HepG2 (cell line): ENCODE measurements around the gene DLL1. TPM values are rescaled to one million over a fixed set of nuclear protein-coding genes. Genes with fewer than 3 reads are reported as not detected.

ENCODE experiments used
- ATAC-seq: fragments of 200-7000 bp; cut with Tn5 transposase; 3 replicates; pipeline ENCODE4 v1.9.1; 2020; ENCODE audit warnings: mild to moderate bottlenecking, moderate library complexity
- BruUV-seq: library from RNA; stranded (reverse); fragments of 400-500 nt; replicated peaks from 2 replicates; lab custom pipeline; 2021; lab: Mats Ljungman, UMichigan
- CTCF ChIA-PET: fragments of 300-600 bp; formaldehyde crosslinking; extraction: SDS; loops from one replicate; lab custom pipeline; 2021; ENCODE audit warnings: low total read pairs, inconsistent platforms, low intra/inter-chr PET ratio; lab: Yijun Ruan, JAX
- POLR2A ChIA-PET: fragments of 350-600 bp; sonication (Branson Sonifier 250); formaldehyde crosslinking; loops from one replicate; lab custom pipeline; 2020; ENCODE audit warnings: antibody characterized with exemption, inconsistent platforms; lab: Yijun Ruan, JAX
- DNase-seq: peaks from one replicate; pipeline ENCODE4 v3.0.0-alpha.2; 2015; ENCODE audit warnings: low spot score
- FAIRE-seq: peaks from 3 replicates; lab custom pipeline; 2011; peaks lifted over from hg19 to GRCh38; lab: Jason Lieb, UNC
- H2AFZ ChIP-seq: one replicate; pipeline ENCODE4 v1.6.1; 2011; ENCODE audit warnings: low read length, inconsistent platforms
- H3K27ac ChIP-seq: fragments of 300-600 bp; 3 replicates; pipeline ENCODE4 v1.8.0; 2011; ENCODE audit warnings: mixed run types, mild to moderate bottlenecking, mixed read lengths, low read length, inconsistent platforms; ENCODE audit not compliant: insufficient read depth; ENCODE audit errors: extremely low read length
- H3K27me3 ChIP-seq, 2 experiments: fragments of 200-600 bp in 1 of 2; 2 replicates in 1 of 2; 3 replicates in 1 of 2; pipeline versions ENCODE4 v1.6.0 to v1.8.0; 2011; ENCODE audit warnings: low read length in 2 of 2, mild to moderate bottlenecking in 2 of 2, moderate library complexity in 2 of 2, inconsistent platforms in 1 of 2; ENCODE audit not compliant: insufficient read depth in 2 of 2, control insufficient read depth in 1 of 2
- H3K36me3 ChIP-seq, 2 experiments: fragments of 200-600 bp in 1 of 2; replicated peaks in 1 of 2; 2 replicates in 1 of 2; 3 replicates in 1 of 2; pipeline versions ENCODE4 v1.5.1 to v1.8.0; 2011; ENCODE audit warnings: low read length in 2 of 2, inconsistent platforms in 1 of 2; ENCODE audit not compliant: insufficient read depth in 2 of 2, control insufficient read depth in 1 of 2
- H3K4me1 ChIP-seq: 2 replicates; pipeline ENCODE4 v1.5.1; 2012; ENCODE audit warnings: low read length, inconsistent platforms; ENCODE audit not compliant: insufficient read depth
- H3K4me2 ChIP-seq: 2 replicates; pipeline ENCODE4 v1.6.0; 2011; ENCODE audit warnings: low read depth, low read length, inconsistent platforms
- H3K4me3 ChIP-seq, 3 experiments: fragments of 200-600 bp in 1 of 3; sonication (generic), shearing (Covaris generic) in 1 of 3; replicated peaks in 1 of 3; 2 replicates each; pipeline ENCODE4 v1.5.1; 2011 to 2016; ENCODE audit warnings: low read length in 3 of 3, inconsistent platforms in 2 of 3, low read depth in 2 of 3, mild to moderate bottlenecking in 2 of 3, control low read depth in 1 of 3, mixed read lengths in 1 of 3; ENCODE audit not compliant: insufficient read depth in 1 of 3
- H3K79me2 ChIP-seq: one replicate; pipeline ENCODE4 v1.6.1; 2011; ENCODE audit warnings: low read length, inconsistent platforms; ENCODE audit not compliant: insufficient read depth
- H3K9ac ChIP-seq: 2 replicates; pipeline ENCODE4 v1.6.0; 2011; ENCODE audit warnings: mild to moderate bottlenecking, low read depth, low read length, inconsistent platforms; ENCODE audit not compliant: insufficient read depth
- H3K9me3 ChIP-seq: 2 replicates; pipeline ENCODE4 v1.5.1; 2012; ENCODE audit warnings: mild to moderate bottlenecking, low read length
- H4K20me1 ChIP-seq: 2 replicates; pipeline ENCODE4 v1.6.0; 2011; ENCODE audit warnings: inconsistent platforms, mild to moderate bottlenecking, low read length, moderate library complexity; ENCODE audit not compliant: insufficient read depth
- ARID2 ChIP-seq: sonication (generic); formaldehyde crosslinking; IDR thresholded peaks from 2 replicates; pipeline ENCODE4 v1.8.1; 2022; ENCODE audit warnings: mild to moderate bottlenecking, missing genetic modification reagents, borderline replicate concordance
- CHD4 ChIP-seq: fragments of 200-600 bp; sonication (generic); IDR thresholded peaks from 2 replicates; pipeline ENCODE4 v1.7.0; 2017; ENCODE audit warnings: mild to moderate bottlenecking, low read length, borderline replicate concordance
- HDAC6 ChIP-seq: fragments of 200-600 bp; sonication (generic); IDR thresholded peaks from 2 replicates; pipeline ENCODE4 v1.7.0; 2017; ENCODE audit warnings: mild to moderate bottlenecking, antibody characterized with exemption, low read length, low read depth
- KLF16 ChIP-seq, 2 experiments: sonication (generic) in 1 of 2; formaldehyde crosslinking in 1 of 2; IDR thresholded peaks; 2 replicates each; pipeline versions ENCODE4 v1.6.1 to v1.8.0; 2016 to 2023; ENCODE audit warnings: missing genetic modification reagents in 2 of 2, missing compliant biosample characterization in 1 of 2
- TBX3 ChIP-seq: fragments of 450-650 bp; IDR thresholded peaks from 2 replicates; pipeline ENCODE4 v1.6.1; 2017; ENCODE audit warnings: antibody characterized with exemption, mild to moderate bottlenecking, inconsistent platforms, borderline replicate concordance
- XBP1 ChIP-seq: sonication (generic); formaldehyde crosslinking; IDR thresholded peaks from 2 replicates; pipeline ENCODE4 v1.5.0; 2020; ENCODE audit warnings: missing genetic modification reagents
- ZNF589 ChIP-seq: sonication (generic); formaldehyde crosslinking; conservative IDR thresholded peaks from 2 replicates; pipeline ENCODE4 v1.8.0; 2022; ENCODE audit warnings: mild to moderate bottlenecking, moderate library complexity, missing genetic modification reagents
- ZNF773 ChIP-seq: sonication (generic); formaldehyde crosslinking; IDR thresholded peaks from 2 replicates; pipeline ENCODE4 v1.4.0; 2020; ENCODE audit warnings: missing genetic modification reagents, borderline replicate concordance
- WGBS: methylation state at CpG from one replicate; pipeline ENCODE4 v1.1.6; 2017; ENCODE audit warnings: low lambda C conversion rate; 5-methylcytosine and 5-hydroxymethylcytosine counted together
- in situ Hi-C: cut with HindIII; loops from 2 replicates; pipeline ENCODE4 v1.10.0; 2017; ENCODE audit warnings: low pct_unique_long_range_greater_than_20kb; ENCODE audit not compliant: extremely low pct_ligation_motif_present
- intact Hi-C: fragments of 100-400 bp; cut with micrococcal nuclease; formaldehyde crosslinking; loops from one replicate; pipeline ENCODE4 v1.10.0; 2022; ENCODE audit not compliant: unreplicated experiment
- polyA plus RNA-seq, 8 experiments: library from polyadenylated mRNA; depleted of rRNA in 3 of 8; stranded (reverse) in 7 of 8; unstranded in 1 of 8; fragments of >200 nt; fragmentation: Illumina TruSeq in 4 of 8; extraction: Trizol in 4 of 8; gene quantifications; 2 replicates each; pipeline versions ENCODE4 v1.2.1 to v1.2.3, GENCODE V29; 2011 to 2016; ENCODE audit warnings: low read depth in 4 of 8, missing spikeins in 1 of 8, mixed read lengths in 1 of 8; ENCODE audit not compliant: insufficient read depth in 1 of 8
- total RNA-seq, 5 experiments: library from RNA; depleted of rRNA; stranded (reverse); fragments of >200 nt; fragmentation: Illumina TruSeq; extraction: Trizol; gene quantifications; 2 replicates each; pipeline ENCODE4 v1.2.3, GENCODE V29; 2016; ENCODE audit warnings: low read depth in 1 of 5
- TF ChIP-seq, protein P1 (sequence below): sonication (generic); formaldehyde crosslinking; IDR thresholded peaks from 2 replicates; pipeline ENCODE4 v1.5.0; 2020; ENCODE audit warnings: mild to moderate bottlenecking, missing genetic modification reagents

DLL1 gene
- total and polyA plus RNA-seq, 2 of the 13 experiments (the other 11 are each of a cell fraction or from before 2014, with no cell fraction given): not detected

DNA sequence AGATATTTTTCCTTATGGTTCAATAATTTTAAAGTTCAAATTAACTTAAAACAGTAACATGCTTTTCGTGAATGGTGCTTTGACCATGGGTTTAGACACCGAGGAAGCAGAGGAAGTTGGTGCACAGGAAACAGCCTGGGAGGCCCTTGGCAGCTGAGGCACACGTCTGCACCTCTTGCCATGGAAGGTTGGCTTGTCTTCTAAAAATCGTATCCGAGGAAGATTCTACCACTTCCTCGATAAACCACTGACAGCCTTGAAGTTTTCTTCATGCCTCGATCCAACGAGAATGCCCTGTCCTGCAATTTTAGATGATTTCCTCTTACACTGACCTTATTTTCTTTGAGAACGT lies 12.2 kb downstream of the DLL1 start:
- Histone ChIP-seq H3K79me2 (no peaks in the 10 kb centered on the region), H3K4me3 (no peak overlapping the region), H2AFZ (no peak overlapping the region), H3K36me3 (no peaks in the 10 kb centered on the region), H4K20me1 (no peaks in the 10 kb centered on the region), H3K9me3 (no peaks in the 10 kb centered on the region), H3K27ac (no peak overlapping the region), H3K4me1 (peaks cover 8% of the 10 kb centered on the region; the same call in 1 of the 2 replicates), H3K4me2 (no peak overlapping the region), H3K27me3 (peaks cover 16 to 82% of the 10 kb centered on the region in 2 experiments), H3K9ac (no peak overlapping the region)
- 6% methylated on average over 9 of the region's 9 CpGs for WGBS
- ChIA-PET CTCF (no interaction called here), POLR2A (no interaction called here)
- no TSS peak for BruUV-seq
- TF ChIP-seq KLF16 (CRISPR knock-in tag; IDR thresholded peaks at IDR 0.05) (no peak), CHD4 (no peak), TBX3 (no peak)
- DNase-seq (no peak), ATAC-seq (no peak), FAIRE-seq (no peak)
- in situ Hi-C loops (no loop called here), intact Hi-C loops (no loop called here)

DNA sequence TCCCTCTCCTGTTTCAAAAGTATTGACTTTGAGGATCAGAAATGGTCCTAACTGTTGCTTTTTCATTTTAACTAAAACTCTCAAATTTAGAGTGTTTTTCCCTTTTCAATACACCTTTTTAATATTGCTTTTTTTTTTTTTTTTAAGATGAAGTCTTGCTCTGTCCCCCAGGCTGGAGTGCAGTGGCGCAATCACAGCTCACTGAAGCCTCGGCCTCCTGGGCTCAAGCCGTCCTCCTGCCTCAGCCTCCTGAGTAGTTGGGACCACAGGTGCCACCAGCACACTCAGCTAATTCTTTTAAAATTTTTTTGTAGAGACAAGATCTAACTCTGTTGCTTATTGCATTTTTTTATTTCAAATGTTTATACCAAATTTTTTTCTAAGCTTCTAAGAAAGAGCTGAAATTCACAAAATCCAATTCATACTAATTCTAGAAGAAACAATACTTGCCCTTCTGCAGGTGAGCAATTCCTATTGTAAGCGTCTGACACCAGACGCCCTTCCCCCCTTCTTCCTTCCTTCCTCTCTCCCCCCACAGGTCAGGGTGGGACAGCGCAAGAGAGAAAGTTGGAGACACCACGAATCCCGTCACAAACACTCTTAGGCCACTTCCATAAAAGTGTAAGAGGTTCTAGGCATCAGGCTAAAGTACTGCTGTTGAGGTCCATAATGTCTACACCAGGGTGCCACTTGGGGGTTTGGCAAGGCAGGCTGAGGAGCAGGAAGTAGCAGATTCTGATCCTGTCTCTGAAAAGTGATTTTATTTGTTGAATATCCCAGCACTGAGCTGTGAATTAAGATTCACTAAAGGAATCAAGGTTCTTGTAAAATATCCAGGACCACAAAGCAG lies 12.8 kb downstream of the DLL1 start:
- H3K4me3 ChIP-seq: no peak overlapping the region
- no peak overlapping the region for H3K27ac ChIP-seq
- no peak overlapping the region for H3K9ac ChIP-seq
- DNase-seq (no peak), FAIRE-seq (no peak), ATAC-seq (no peak)
- TF ChIP-seq HDAC6 (no peak), XBP1 (CRISPR knock-in tag) (no peak), ZNF589 (CRISPR knock-in tag) (no peak), ZNF773 (CRISPR knock-in tag) (no peak), ARID2 (CRISPR knock-in tag) (no peak)
- TF ChIP-seq, protein P1, sequence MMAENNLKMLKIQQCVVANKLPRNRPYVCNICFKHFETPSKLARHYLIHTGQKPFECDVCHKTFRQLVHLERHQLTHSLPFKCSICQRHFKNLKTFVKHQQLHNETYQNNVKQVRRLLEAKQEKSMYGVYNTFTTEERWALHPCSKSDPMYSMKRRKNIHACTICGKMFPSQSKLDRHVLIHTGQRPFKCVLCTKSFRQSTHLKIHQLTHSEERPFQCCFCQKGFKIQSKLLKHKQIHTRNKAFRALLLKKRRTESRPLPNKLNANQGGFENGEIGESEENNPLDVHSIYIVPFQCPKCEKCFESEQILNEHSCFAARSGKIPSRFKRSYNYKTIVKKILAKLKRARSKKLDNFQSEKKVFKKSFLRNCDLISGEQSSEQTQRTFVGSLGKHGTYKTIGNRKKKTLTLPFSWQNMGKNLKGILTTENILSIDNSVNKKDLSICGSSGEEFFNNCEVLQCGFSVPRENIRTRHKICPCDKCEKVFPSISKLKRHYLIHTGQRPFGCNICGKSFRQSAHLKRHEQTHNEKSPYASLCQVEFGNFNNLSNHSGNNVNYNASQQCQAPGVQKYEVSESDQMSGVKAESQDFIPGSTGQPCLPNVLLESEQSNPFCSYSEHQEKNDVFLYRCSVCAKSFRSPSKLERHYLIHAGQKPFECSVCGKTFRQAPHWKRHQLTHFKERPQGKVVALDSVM: 0 out of 2 replicates have a peak, but pooled peaks have one; percentile 20
- H4K20me1 ChIP-seq: no peaks in the 10 kb centered on the region
- H2AFZ ChIP-seq: no peak overlapping the region
- H3K4me2 ChIP-seq: no peak overlapping the region
- no peaks in the 10 kb centered on the region for H3K9me3 ChIP-seq
- CTCF ChIA-PET: no interaction called here
- H3K27me3 ChIP-seq: peaks cover 19 to 83% of the 10 kb centered on the region in 2 experiments
- POLR2A ChIA-PET: no interaction called here
- whole genome bisulfite sequencing: 37% methylated on average over 8 of the region's 8 CpGs
- in situ Hi-C loops (no loop called here), intact Hi-C loops (no loop called here)
- H3K36me3 ChIP-seq: no peaks in the 10 kb centered on the region
- no peaks in the 10 kb centered on the region for H3K79me2 ChIP-seq
- H3K4me1 ChIP-seq: peaks cover 8% of the 10 kb centered on the region; the same call in 1 of the 2 replicates
- BruUV-seq: no TSS peak
